HepG2 (cell line): Measurements from ENCODE around the gene MPG. TPM values are rescaled to one million over a fixed set of nuclear protein-coding genes. Genes with fewer than 3 reads are reported as not detected.

ENCODE experiments used
- BCL6 ChIP-seq: IDR thresholded peaks from 2 replicates; pipeline ENCODE4 v1.6.1; 2016; ENCODE audit warnings: missing genetic modification reagents, missing compliant biosample characterization
- DDIT3 ChIP-seq: sonication (generic); formaldehyde crosslinking; IDR thresholded peaks from 2 replicates; pipeline ENCODE4 v1.4.0; 2020; ENCODE audit warnings: mild to moderate bottlenecking, missing genetic modification reagents
- GATA4 ChIP-seq: sonication (generic); IDR thresholded peaks from 2 replicates; pipeline ENCODE4 v1.6.1; 2016; ENCODE audit warnings: antibody characterized with exemption, low read depth, borderline replicate concordance
- HDAC6 ChIP-seq: fragments of 200-600 bp; sonication (generic); IDR thresholded peaks from 2 replicates; pipeline ENCODE4 v1.7.0; 2017; ENCODE audit warnings: mild to moderate bottlenecking, antibody characterized with exemption, low read length, low read depth
- HMGXB3 ChIP-seq: sonication (generic); formaldehyde crosslinking; IDR thresholded peaks from 2 replicates; pipeline ENCODE4 v1.4.0; 2020; ENCODE audit warnings: missing genetic modification reagents, borderline replicate concordance
- HNRNPL ChIP-seq: fragments of 200-400 bp; formaldehyde crosslinking; IDR thresholded peaks from 2 replicates; pipeline ENCODE4 v1.6.1; 2017; ENCODE audit warnings: mild to moderate bottlenecking, low read depth, low read length
- PBX3 ChIP-seq: sonication (generic); formaldehyde crosslinking; IDR thresholded peaks from 2 replicates; pipeline ENCODE4 v1.8.1; 2023; ENCODE audit warnings: missing genetic modification reagents, inconsistent platforms, borderline replicate concordance
- PHB2 ChIP-seq: fragments of 450-650 bp; IDR thresholded peaks from 2 replicates; pipeline ENCODE4 v1.6.1; 2018; ENCODE audit not compliant: partially characterized antibody
- PPARG ChIP-seq: conservative IDR thresholded peaks from 2 replicates; pipeline ENCODE4 v1.6.1; 2016; ENCODE audit warnings: missing biosample characterization, missing genetic modification reagents
- PTBP1 ChIP-seq: fragments of 200-400 bp; formaldehyde crosslinking; IDR thresholded peaks from 2 replicates; pipeline ENCODE4 v1.6.1; 2018; ENCODE audit warnings: low read length, low read depth; ENCODE audit not compliant: poor library complexity, severe bottlenecking
- SMAD1 ChIP-seq: sonication (generic); formaldehyde crosslinking; IDR thresholded peaks from 2 replicates; pipeline ENCODE4 v1.4.0; 2020; ENCODE audit warnings: missing genetic modification reagents, low read depth, mild to moderate bottlenecking, borderline replicate concordance
- SP1 ChIP-seq, 2 experiments: fragments of 450-650 bp in 1 of 2; sonication (generic) in 1 of 2; formaldehyde crosslinking in 1 of 2; IDR thresholded peaks; 2 replicates each; pipeline versions ENCODE4 v1.4.0 to v1.6.1; 2016 to 2020; ENCODE audit warnings: missing genetic modification reagents in 1 of 2
- TAF15 ChIP-seq: fragments of 200-400 bp; formaldehyde crosslinking; IDR thresholded peaks from one replicate; pipeline ENCODE4 v1.6.1; 2018; ENCODE audit warnings: mild to moderate bottlenecking, low read depth, low read length; ENCODE audit not compliant: poor library complexity, severe bottlenecking
- ZBTB26 ChIP-seq: IDR thresholded peaks from 2 replicates; pipeline ENCODE4 v1.6.1; 2016; ENCODE audit warnings: missing compliant biosample characterization, missing genetic modification reagents, borderline replicate concordance
- ZBTB46 ChIP-seq: sonication (generic); formaldehyde crosslinking; IDR thresholded peaks from 2 replicates; pipeline ENCODE4 v1.4.0; 2020; ENCODE audit warnings: mild to moderate bottlenecking, missing genetic modification reagents, borderline replicate concordance
- ZNF160 ChIP-seq: sonication (generic); formaldehyde crosslinking; IDR thresholded peaks from 2 replicates; pipeline ENCODE4 v1.8.0; 2022; ENCODE audit warnings: mild to moderate bottlenecking, inconsistent platforms, missing genetic modification reagents
- ZNF224 ChIP-seq: sonication (generic); formaldehyde crosslinking; IDR thresholded peaks from 2 replicates; pipeline ENCODE4 v1.5.0; 2020; ENCODE audit warnings: mild to moderate bottlenecking, missing genetic modification reagents
- ZNF562 ChIP-seq: sonication (generic); formaldehyde crosslinking; IDR thresholded peaks from 2 replicates; pipeline ENCODE4 v1.8.0; 2022; ENCODE audit warnings: missing genetic modification reagents, borderline replicate concordance
- ZNF724P ChIP-seq: sonication (generic); formaldehyde crosslinking; IDR thresholded peaks from 2 replicates; pipeline ENCODE4 v1.8.0; 2022; ENCODE audit warnings: missing genetic modification reagents, borderline replicate concordance
- polyA plus RNA-seq, 8 experiments: library from polyadenylated mRNA; depleted of rRNA in 3 of 8; stranded (reverse) in 7 of 8; unstranded in 1 of 8; fragments of >200 nt; fragmentation: Illumina TruSeq in 4 of 8; extraction: Trizol in 4 of 8; gene quantifications; 2 replicates each; pipeline versions ENCODE4 v1.2.1 to v1.2.3, GENCODE V29; 2011 to 2016; ENCODE audit warnings: low read depth in 4 of 8, missing spikeins in 1 of 8, mixed read lengths in 1 of 8; ENCODE audit not compliant: insufficient read depth in 1 of 8
- total RNA-seq, 5 experiments: library from RNA; depleted of rRNA; stranded (reverse); fragments of >200 nt; fragmentation: Illumina TruSeq; extraction: Trizol; gene quantifications; 2 replicates each; pipeline ENCODE4 v1.2.3, GENCODE V29; 2016; ENCODE audit warnings: low read depth in 1 of 5

MPG gene
- total and polyA plus RNA-seq, 2 of the 13 experiments (the other 11 are each of a cell fraction or from before 2014, with no cell fraction given): 59.1 to 62.5 TPM

GRCh38 chr16:53346-54236, 24.4 kb upstream of the MPG start, which contains the start of the genes POLR3K and SNRNP25 (continued):
- no peak for TF ChIP-seq SP1 (IDR thresholded peaks at IDR 0.05)
- peak; percentile 69; the same call in 1 of the 2 replicates for TF ChIP-seq SP1 (CRISPR knock-in tag; IDR thresholded peaks at IDR 0.05)
- TF ChIP-seq PTBP1: no peak
- no peak for TF ChIP-seq PHB2
- TF ChIP-seq HDAC6: no peak
- TF ChIP-seq PBX3: 0 out of 2 replicates have a peak, but pooled peaks have one; percentile 8
- no peak for TF ChIP-seq ZNF224 (CRISPR knock-in tag)
- peak; percentile 56; the same call in 1 of the 2 replicates for TF ChIP-seq GATA4
- TF ChIP-seq DDIT3 (CRISPR knock-in tag): no peak
- TF ChIP-seq PPARG: no peak
- no peak for TF ChIP-seq BCL6 (CRISPR knock-in tag)
- no peak for TF ChIP-seq TAF15
- TF ChIP-seq SMAD1 (CRISPR knock-in tag): peak; percentile 69; the same call in 1 of the 2 replicates
- no peak for TF ChIP-seq ZBTB46
- TF ChIP-seq ZNF724P: peak; percentile 33; the same call in 1 of the 2 replicates
- TF ChIP-seq HNRNPL: no peak
- TF ChIP-seq ZBTB26 (CRISPR knock-in tag): no peak
- 0 out of 2 replicates have a peak, but pooled peaks have one; percentile 46 for TF ChIP-seq ZNF562 (CRISPR knock-in tag)
- TF ChIP-seq HMGXB3 (CRISPR knock-in tag): peak; percentile 81; the same call in 1 of the 2 replicates
- peak; percentile 63; the same call in 1 of the 2 replicates for TF ChIP-seq ZNF160 (CRISPR knock-in tag)
